ENCODE results near the gene PTPRM. TPM values are rescaled to one million over a fixed set of nuclear protein-coding genes. Genes with fewer than 3 reads are reported as not detected.

Gene PTPRM
- total and polyA plus RNA-seq, 2 of the 4 experiments (the other 2 are of a cell fraction), result 28.3 to 51.2 TPM

- Histone ChIP-seq H2BK5ac (ENCODE audit: low read depth, low read length, poor library complexity, severe bottlenecking) (no peak overlapping the region), H2AK9ac (replicated peaks; ENCODE audit: low read depth, low read length, poor library complexity) (no peak overlapping the region), H4K5ac (ENCODE audit: low read depth, low read length) (no peak overlapping the region), H3K18ac (ENCODE audit: low read depth, low read length) (no peak overlapping the region), H4K20me1 (ENCODE audit: insufficient read depth, low read length) (no peaks in the 10 kb centered on the region), H3K4me1 (ENCODE audit: control insufficient read depth, insufficient read depth, low read length) (peaks cover 7% of the 10 kb centered on the region), H2BK120ac (ENCODE audit: low read depth, low read length) (no peak overlapping the region), H3K56ac (ENCODE audit: extremely low read depth, insufficient read depth, low read length) (no peak overlapping the region), H3K14ac (replicated peaks; ENCODE audit: low read depth, low read length) (no peak overlapping the region), H3K36me3 (ENCODE audit: control insufficient read depth, insufficient read depth, low read length) (no peaks in the 10 kb centered on the region), H2AFZ (replicated peaks; ENCODE audit: low read length, poor library complexity) (no peak overlapping the region), H4K8ac (ENCODE audit: low read depth in 2 of 2, low read length in 2 of 2) (no peak overlapping the region), H3K9me3 (ENCODE audit: control insufficient read depth, insufficient read depth, low read length) (no peaks in the 10 kb centered on the region), H3K4me2 (ENCODE audit: low read depth, low read length) (no peak overlapping the region), H2BK15ac (ENCODE audit: low read depth, low read length) (0 out of 3 replicates have a peak overlapping the region, but pooled peaks have one; percentile 20), H3K9me1 (ENCODE audit: insufficient read depth, low read length) (peaks cover 3% of the 10 kb centered on the region; the same call in 1 of the 2 replicates), H3K79me1 (ENCODE audit: low read depth in 1 of 2, low read length in 2 of 2) (peaks cover 9 to 10% of the 10 kb centered on the region in 2 experiments; a peak in 3 of 4 replicates), H2AK5ac (ENCODE audit: low read depth, low read length) (peak overlapping the region; percentile 23; the same call in 1 of the 2 replicates), H3K23ac (ENCODE audit: low read depth, low read length) (no peak overlapping the region), H3K27me3 (ENCODE audit: control insufficient read depth, insufficient read depth, low read length) (no peaks in the 10 kb centered on the region), H3K4ac (ENCODE audit: low read depth, low read length) (no peak overlapping the region), H2BK20ac (ENCODE audit: low read depth, low read length) (no peak overlapping the region), H4K91ac (ENCODE audit: insufficient read depth, low read depth, low read length) (no peak overlapping the region), H3K9ac (ENCODE audit: low read depth, low read length) (no peak overlapping the region), H3K27ac (ENCODE audit: insufficient read depth, low read length) (no peak overlapping the region), H3K4me3 (ENCODE audit: insufficient read depth, low read depth, low read length) (no peak overlapping the region)
- intact Hi-C loops (cut with micrococcal nuclease) (loop anchor here (1.0 kb wide), 1 partner anchor 9 kb away; no protein-coding TSS in a partner anchor), in situ Hi-C loops (cut with MboI; ENCODE audit: low sequenced_read_pairs) (no loop called here), dilution Hi-C loops (cut with HindIII; ENCODE audit: low sequenced_read_pairs, unreplicated experiment) (no loop called here)
- DNase-seq (no peak), ATAC-seq (ENCODE audit: low read depth) (no peak)
- ChIA-PET POLR2A (ENCODE audit: unreplicated experiment) (no interaction called here), CTCF (no interaction called here)
- TF ChIP-seq CHD1 (IDR thresholded peaks at IDR 0.05; ENCODE audit: low read depth, low read length), result no peak
- no peak for TF ChIP-seq RFX5 (IDR thresholded peaks at IDR 0.05; ENCODE audit: low read depth, low read length)
- TF ChIP-seq SMC3 (IDR thresholded peaks at IDR 0.05; ENCODE audit: low read depth, low read length), result no peak
- TF ChIP-seq RAD21 (IDR thresholded peaks at IDR 0.05; ENCODE audit: low read length), result no peak
- no peak for TF ChIP-seq NFE2L2 (IDR thresholded peaks at IDR 0.05; ENCODE audit: low read depth, low read length)
- no peak for TF ChIP-seq POLR2A (IDR thresholded peaks at IDR 0.05; ENCODE audit: low read depth, low read length)
- TF ChIP-seq BHLHE40 (IDR thresholded peaks at IDR 0.05; ENCODE audit: low read depth, low read length), result no peak
- no peak for TF ChIP-seq FOS (IDR thresholded peaks at IDR 0.05; ENCODE audit: low read depth, low read length)
- no peak for TF ChIP-seq USF2 (IDR thresholded peaks at IDR 0.05; ENCODE audit: low read depth, low read length)
- no peak for TF ChIP-seq CEBPB (IDR thresholded peaks at IDR 0.05; ENCODE audit: low read depth, low read length)
- no peak for TF ChIP-seq MAZ (IDR thresholded peaks at IDR 0.05; ENCODE audit: borderline replicate concordance, low read depth, low read length)
- TF ChIP-seq MXI1 (IDR thresholded peaks at IDR 0.05; ENCODE audit: borderline replicate concordance, low read depth, low read length), result no peak
- TF ChIP-seq, protein P1, sequence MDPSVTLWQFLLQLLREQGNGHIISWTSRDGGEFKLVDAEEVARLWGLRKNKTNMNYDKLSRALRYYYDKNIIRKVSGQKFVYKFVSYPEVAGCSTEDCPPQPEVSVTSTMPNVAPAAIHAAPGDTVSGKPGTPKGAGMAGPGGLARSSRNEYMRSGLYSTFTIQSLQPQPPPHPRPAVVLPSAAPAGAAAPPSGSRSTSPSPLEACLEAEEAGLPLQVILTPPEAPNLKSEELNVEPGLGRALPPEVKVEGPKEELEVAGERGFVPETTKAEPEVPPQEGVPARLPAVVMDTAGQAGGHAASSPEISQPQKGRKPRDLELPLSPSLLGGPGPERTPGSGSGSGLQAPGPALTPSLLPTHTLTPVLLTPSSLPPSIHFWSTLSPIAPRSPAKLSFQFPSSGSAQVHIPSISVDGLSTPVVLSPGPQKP (IDR thresholded peaks at IDR 0.05; ENCODE audit: borderline replicate concordance, low read depth, low read length), result no peak
- TF ChIP-seq, protein P2, sequence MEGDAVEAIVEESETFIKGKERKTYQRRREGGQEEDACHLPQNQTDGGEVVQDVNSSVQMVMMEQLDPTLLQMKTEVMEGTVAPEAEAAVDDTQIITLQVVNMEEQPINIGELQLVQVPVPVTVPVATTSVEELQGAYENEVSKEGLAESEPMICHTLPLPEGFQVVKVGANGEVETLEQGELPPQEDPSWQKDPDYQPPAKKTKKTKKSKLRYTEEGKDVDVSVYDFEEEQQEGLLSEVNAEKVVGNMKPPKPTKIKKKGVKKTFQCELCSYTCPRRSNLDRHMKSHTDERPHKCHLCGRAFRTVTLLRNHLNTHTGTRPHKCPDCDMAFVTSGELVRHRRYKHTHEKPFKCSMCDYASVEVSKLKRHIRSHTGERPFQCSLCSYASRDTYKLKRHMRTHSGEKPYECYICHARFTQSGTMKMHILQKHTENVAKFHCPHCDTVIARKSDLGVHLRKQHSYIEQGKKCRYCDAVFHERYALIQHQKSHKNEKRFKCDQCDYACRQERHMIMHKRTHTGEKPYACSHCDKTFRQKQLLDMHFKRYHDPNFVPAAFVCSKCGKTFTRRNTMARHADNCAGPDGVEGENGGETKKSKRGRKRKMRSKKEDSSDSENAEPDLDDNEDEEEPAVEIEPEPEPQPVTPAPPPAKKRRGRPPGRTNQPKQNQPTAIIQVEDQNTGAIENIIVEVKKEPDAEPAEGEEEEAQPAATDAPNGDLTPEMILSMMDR (conservative IDR thresholded peaks at IDR 0.05; ENCODE audit: low read depth, low read length), result no peak
- no peak for TF ChIP-seq RCOR1 (IDR thresholded peaks at IDR 0.05; ENCODE audit: insufficient replicate concordance, low read length)
- no peak for TF ChIP-seq MAFK (IDR thresholded peaks at IDR 0.05; ENCODE audit: low read depth, low read length)
- 88% methylated on average over 1 of the region's 3 CpGs; no CpG with 5 or more reads in 1 of the 2 experiments for WGBS, 2 experiments (ENCODE audit: extremely low coverage in 2 of 2, insufficient read length in 1 of 2)
- no TSS peak for BruUV-seq (replicated peaks)
These were observed 390.2 kb downstream of the PTPRM start for GRCh38 chr18:7957297-7957696.
